AG04449 (cell line): ENCODE measurements around the gene PAK2.

Experiments used
- CTCF ChIA-PET: fragments of 350-600 bp; formaldehyde crosslinking; extraction: SDS; loops from one replicate; lab custom pipeline; 2021; ENCODE audit warnings: antibody characterized with exemption; lab: Yijun Ruan, JAX
- POLR2A ChIA-PET: fragments of 400-600, 350-600 bp; formaldehyde crosslinking; extraction: SDS; loops from one replicate; lab custom pipeline; 2020; ENCODE audit warnings: antibody characterized with exemption, inconsistent platforms; lab: Yijun Ruan, JAX
- DNase-seq: peaks from one replicate; pipeline ENCODE4 v3.0.0-alpha.2; 2010; ENCODE audit warnings: low read depth, low spot score
- H3K4me3 ChIP-seq: 2 replicates; pipeline ENCODE4 v1.5.1; 2011; ENCODE audit warnings: low read depth, mild to moderate bottlenecking, control low read depth, low read length
- CTCF ChIP-seq: IDR thresholded peaks from one replicate; pipeline ENCODE4 v1.5.1; 2011; ENCODE audit warnings: mild to moderate bottlenecking, moderate library complexity, low read length, control low read depth, inconsistent platforms; ENCODE audit not compliant: insufficient read depth; ENCODE audit errors: missing control alignments

The PAK2 gene

GRCh38 chr3:196796317-196796716 lies 56.7 kb downstream of the PAK2 start:
- no peak for TF ChIP-seq CTCF
- H3K4me3 ChIP-seq = no peak overlapping the region
- ChIA-PET CTCF (interaction anchor here (0.6 to 0.8 kb wide), 2 partner anchors 13 to 15 kb away, joined by 3 to 4 read pairs; no protein-coding TSS in a partner anchor), POLR2A (no interaction called here)
- DNase-seq = no peak

DNA sequence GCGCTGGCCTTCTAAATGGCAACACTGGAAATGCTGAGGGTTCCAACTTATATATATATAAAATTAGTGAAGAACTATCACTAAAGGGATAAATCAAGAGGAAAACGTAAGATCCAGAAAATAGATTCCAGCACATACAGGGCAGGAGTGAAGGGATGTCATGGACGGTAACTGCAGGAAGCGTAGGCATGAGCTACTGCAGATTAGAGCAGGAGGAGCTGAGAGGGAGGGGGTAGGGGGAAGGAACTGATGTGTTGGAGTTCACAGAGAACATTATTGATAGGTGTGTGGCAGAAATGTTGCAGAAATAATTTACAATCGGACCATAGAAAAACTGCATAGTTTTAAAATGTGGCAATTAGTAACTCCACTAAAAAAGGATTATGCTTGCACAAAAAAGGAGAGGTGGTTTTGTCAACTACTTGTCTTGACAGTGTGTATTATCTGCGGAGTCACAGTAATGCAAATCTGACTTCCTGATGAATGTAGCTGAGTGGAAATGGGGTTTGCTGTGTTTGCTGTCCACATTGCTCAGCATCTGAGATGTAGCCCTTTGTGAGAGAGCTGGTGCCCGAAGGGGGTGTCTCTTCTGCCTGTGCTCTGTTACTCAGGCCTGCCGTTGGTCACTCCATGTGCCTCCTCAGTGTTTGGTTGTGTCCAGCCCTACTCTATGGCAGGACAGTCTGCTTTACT lies 61.2 kb downstream of the PAK2 start:
- TF ChIP-seq CTCF = no peak
- CTCF ChIA-PET = no interaction called here
- POLR2A ChIA-PET = no interaction called here
- no peak overlapping the region for H3K4me3 ChIP-seq
- DNase-seq = no peak

DNA sequence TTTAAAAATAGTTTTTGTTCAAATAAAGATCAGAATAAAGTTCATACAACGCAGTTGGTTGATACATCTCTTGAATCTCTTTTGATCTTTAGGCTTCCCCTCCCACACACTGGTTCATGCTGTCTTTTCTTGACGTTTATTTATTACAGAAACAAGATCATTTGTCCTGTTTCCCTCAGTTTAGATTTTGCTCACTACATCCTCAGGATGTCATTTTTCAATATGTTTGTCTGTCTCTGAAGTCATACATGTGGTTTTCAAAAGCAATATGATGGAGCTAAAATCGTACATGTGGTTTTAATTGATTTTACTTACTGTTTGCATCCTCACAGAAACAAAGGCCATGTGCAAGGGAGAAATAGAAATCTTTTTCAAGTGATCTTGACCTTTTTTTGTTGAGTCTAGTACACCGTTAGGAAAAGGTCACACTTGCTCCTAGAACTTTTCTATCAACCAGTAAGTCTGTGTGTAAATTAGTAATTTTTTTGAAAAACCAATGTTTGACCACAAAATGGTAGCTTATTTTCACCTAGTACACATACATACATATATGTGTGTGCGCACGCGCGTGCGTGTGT lies 64.3 kb downstream of the PAK2 start:
- ChIA-PET CTCF (no interaction called here), POLR2A (no interaction called here)
- no peak for TF ChIP-seq CTCF
- H3K4me3 ChIP-seq = no peak overlapping the region
- DNase-seq = no peak

GRCh38 chr3:196804773-196805172 lies 65.1 kb downstream of the PAK2 start:
- CTCF ChIA-PET = interaction anchor here (0.6 kb wide), 1 partner anchor 208 kb away, joined by 3 read pairs; no protein-coding TSS in a partner anchor
- no peak overlapping the region for H3K4me3 ChIP-seq
- TF ChIP-seq CTCF = no peak
- POLR2A ChIA-PET = no interaction called here
- DNase-seq = no peak

DNA sequence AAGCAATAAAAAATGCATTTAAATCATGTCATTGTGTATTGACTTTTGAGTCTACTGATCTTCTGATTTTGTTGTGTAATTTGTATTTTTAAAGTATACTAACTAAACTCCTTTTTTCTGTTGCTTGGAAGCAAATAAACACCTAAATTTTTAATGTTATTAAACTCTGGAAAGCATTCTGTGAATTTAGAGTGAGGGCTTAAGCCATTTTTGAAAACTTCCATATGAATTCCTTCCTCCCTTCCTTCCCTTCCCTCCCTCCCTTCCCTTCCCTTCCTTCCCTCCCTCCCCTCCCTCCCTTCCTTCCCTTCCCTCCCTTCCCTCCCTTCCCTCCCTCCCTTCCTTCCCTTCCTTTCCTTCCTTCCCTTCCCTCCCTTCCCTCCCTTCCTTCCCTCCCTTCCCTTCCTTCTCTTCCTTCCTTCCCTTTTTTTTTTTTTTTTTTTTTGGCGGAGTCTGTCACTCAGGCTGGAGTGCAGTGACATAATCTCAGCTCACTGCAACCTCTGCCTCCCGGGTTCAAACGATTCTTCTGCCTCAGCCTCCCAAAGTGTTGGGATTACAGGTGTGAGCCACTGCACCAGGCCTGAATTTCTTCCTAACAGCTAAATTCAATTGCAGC lies 71.4 kb downstream of the PAK2 start:
- ChIA-PET CTCF (no interaction called here), POLR2A (no interaction called here)

More for the DNA sequence above, 71.4 kb downstream of the PAK2 start:
- no peak for DNase-seq
- TF ChIP-seq CTCF = no peak
- H3K4me3 ChIP-seq = no peak overlapping the region
